ENCODE measurements around the gene CTR9.

DNA sequence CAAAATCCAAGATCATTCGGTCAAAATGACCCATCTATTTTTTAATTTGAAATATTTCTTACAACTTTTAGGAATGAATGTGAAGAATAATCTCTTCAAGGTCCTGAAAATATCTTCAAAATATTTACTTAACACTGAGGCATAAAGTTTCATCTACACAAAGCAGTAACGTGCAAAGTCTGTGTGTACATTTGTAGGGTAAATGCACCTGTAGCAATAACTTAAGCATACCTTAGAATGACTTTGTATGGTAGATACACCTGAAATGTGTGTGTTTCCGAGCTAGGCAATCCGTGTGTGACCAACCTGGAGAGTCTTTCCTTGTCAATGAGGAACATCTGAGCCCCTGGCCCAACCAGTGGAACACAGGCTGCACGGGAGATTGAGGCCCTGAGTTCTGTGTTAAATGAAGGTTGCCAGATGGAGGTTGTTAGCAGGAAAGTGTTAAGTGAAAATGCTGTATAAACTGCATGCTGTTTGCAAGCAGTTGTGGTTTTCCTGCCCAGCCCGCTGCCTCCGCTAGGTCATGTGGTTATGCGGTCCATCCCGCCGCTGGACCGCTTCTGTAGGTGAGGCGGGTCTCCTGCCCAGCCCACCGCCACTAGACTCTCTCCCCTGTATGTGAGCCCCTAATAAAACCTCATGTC, 7.6 kb upstream of the CTR9 start:
- TF ChIP-seq POLR2AphosphoS5 (IDR thresholded peaks at IDR 0.05; ENCODE audit: low read depth, low read length) (no peak), POLR2A (IDR thresholded peaks at IDR 0.05; ENCODE audit: low read depth, low read length) (no peak), TAF1 (IDR thresholded peaks at IDR 0.05; ENCODE audit: low read depth, low read length) (no peak), POU2F2 (IDR thresholded peaks at IDR 0.05; ENCODE audit: low read depth, low read length) (no peak), PAX5 (IDR thresholded peaks at IDR 0.05; ENCODE audit: insufficient read depth, low read length, severe bottlenecking) (no peak), SPI1 (IDR thresholded peaks at IDR 0.05; ENCODE audit: low read depth, low read length) (no peak)
